T-helper 2 cell (primary cell): ENCODE results near the gene TM2D1.
A peak's percentile ranks its signal among the peaks of the same experiment; 100 is the strongest.
"Not testable (repeated sequence)": the region's sequence is repeated elsewhere in the genome, so short reads cannot be mapped to it uniquely, and the experiment has no call there.

Source experiments
- DNase-seq, 5 experiments: peaks; one replicate each; pipeline versions ENCODE4 v3.0.0 to v3.0.0-alpha.2; 2012 to 2022
- total RNA-seq, 2 donors: gene quantifications; one replicate each; lab custom pipeline; 2026; lab: John Stamatoyannopoulos, UW

TM2D1 gene
- total RNA-seq: 10.6 to 26.3 reads per million in 2 donors

DNA sequence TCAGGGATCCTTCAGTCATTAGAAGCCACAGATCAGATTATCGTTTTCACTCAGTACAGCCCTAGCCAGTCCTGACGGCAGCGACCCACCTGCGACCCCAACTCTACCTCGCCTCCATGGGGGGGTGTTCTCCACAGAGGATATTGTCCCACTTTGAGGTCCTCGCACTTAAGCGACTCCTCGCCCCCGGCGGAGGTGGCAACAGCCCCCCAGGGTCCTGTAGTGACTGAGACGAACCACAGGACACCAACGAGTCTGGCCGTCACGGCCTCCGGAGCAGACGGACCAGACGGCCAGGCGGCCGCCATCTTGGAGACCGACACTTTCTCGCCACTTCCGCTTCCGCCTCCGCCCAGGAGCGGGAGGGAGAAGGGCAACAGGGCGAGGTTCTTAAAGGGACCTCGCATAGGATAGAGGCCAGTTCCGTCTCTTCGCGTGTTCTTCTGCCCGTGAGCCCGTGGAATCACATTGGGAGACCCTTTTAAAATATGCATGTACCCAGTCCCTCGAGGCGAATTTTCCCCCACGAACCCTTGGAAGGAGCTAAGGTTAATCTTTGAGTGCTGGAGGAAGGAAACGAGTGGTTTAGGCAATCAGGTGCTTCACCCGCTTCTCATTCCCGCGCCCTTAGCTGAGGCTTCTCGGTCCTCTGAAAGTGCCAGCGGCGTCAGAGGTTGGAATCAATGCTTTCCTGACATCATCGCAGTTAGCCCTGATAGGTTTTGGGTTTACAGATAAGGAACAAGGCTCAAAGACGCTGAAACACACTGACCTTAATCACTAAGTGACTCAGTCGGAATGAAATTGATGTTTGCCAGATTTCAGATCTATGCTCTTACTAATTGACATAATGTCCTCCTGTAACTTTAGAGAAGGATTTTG is at the start of gene TM2D1:
TM2D1 (minus strand) TSS at position 329 of the 882 bp plus-strand sequence; CDS start at position 308, 21 bp downstream.
- peak; percentile 64 to 93 (median 79) for DNase-seq

- no peak for DNase-seq
Observed at GRCh38 chr1:61770131-61770530, 45.2 kb upstream of the TM2D1 start.

- no peak for DNase-seq
Observed at GRCh38 chr1:61757950-61758349, 33.0 kb upstream of the TM2D1 start.

- DNase-seq: no peak
Observed at GRCh38 chr1:61756773-61757172, 31.8 kb upstream of the TM2D1 start.

DNA sequence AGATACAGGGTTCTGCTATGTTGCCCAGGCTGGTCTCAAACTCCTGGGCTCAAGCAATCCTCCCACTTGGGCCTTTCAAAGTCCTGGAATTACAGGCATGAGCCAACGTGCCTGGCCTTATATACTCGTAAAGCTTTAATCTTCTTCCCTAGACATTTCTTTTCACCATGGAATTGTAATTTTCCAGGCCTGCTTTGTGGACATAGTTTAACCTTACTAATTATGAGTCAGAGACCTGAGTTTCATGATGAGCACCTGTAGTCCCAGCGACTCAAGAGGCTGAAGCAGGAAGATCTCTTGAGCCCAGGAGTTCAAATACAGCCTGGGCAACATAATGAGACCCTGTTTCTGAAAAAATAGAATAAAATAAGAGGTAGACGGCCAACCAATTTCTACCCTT is 29.6 kb upstream of the TM2D1 start:
- no peak for DNase-seq

DNA sequence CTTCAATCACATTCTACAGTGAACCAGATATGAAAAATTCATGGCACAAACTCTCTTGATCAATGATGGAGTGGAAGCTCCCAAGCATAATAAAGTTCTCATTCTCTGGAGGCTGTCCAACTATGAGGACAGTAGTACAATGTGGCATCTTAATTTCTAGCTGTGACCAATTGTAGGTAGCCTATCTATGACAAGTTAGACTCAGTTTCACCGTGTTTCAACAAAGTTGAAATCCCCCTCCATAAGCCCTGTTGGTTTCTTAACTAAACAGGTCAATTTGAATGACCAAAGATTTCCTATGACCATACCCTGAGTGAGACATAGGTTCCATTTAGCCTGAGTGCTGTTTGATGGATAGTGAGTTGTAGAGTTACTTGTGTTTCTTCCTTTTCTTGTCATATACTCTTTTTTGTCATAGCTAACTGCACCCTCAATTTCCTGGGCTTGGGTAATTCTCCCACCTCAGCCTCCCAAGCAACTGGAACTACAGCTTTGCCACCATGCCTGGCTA is 29.1 kb upstream of the TM2D1 start:
- DNase-seq: no peak

DNA sequence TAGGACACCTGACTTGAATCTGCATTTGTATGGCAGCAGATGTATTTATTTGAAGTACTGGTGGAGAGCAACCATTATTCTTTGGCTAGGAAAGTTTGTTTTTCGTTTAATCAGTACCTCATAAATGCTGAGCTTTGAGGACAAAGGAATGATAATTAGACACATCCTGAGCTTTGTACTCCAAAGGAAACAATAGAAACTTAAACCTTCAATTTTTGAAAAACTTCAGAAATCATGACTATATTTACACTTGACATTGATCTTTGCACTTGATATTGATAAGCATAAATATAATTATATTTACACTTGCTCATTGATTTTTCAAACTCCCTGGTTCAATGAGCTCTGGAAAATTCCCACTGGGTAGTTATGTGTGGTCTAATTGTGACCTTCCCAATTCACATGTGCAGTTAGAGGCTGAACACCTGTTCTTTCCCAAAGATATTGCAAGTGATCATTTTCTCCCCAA is 28.0 kb upstream of the TM2D1 start:
- no peak for DNase-seq

DNA sequence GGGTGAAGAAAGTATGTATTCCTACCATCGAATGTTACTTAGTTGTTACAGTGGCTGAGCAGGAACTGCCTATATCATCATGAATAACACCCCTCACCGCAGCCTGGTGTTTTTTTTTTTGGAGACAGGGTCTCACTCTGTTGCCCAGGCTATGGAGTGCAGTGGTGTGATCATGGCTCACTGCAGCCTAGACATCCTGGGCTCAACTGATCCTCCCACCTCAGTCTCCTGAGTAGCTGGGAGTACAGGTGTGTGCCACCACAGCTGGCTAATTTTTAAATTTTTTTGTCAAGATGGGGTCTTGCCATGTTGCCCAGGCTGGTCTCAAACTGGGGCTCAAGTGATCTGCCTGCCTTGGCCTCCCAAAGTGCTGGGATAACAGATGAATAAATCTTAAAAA is 24.6 kb upstream of the TM2D1 start:
- no peak for DNase-seq

GRCh38 chr1:61748566-61748965 is 23.6 kb upstream of the TM2D1 start:
- no peak for DNase-seq

DNA sequence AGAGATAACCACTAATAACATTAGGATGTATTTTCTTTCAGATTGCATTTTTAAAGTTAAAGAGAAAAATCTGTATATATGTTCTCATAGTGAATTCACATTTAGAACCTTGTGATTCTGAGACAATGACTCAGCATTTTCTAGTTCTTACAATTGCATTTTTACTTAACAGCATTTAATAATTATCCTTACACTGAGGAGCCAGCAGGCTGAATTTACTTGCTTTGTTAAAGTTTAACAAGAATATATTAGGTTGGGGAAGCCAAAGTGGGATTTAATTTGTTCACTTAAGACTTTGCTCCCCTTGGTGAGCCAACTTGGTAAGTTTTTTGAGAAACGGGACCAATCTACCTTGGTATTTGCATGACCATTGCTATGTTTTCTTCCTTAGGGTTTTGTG is 21.9 kb upstream of the TM2D1 start:
- no peak for DNase-seq

- DNase-seq: no peak
Observed at GRCh38 chr1:61743716-61744580, 19.0 kb upstream of the TM2D1 start.

- DNase-seq: no peak
Observed at GRCh38 chr1:61743431-61743705, 18.4 kb upstream of the TM2D1 start.

DNA sequence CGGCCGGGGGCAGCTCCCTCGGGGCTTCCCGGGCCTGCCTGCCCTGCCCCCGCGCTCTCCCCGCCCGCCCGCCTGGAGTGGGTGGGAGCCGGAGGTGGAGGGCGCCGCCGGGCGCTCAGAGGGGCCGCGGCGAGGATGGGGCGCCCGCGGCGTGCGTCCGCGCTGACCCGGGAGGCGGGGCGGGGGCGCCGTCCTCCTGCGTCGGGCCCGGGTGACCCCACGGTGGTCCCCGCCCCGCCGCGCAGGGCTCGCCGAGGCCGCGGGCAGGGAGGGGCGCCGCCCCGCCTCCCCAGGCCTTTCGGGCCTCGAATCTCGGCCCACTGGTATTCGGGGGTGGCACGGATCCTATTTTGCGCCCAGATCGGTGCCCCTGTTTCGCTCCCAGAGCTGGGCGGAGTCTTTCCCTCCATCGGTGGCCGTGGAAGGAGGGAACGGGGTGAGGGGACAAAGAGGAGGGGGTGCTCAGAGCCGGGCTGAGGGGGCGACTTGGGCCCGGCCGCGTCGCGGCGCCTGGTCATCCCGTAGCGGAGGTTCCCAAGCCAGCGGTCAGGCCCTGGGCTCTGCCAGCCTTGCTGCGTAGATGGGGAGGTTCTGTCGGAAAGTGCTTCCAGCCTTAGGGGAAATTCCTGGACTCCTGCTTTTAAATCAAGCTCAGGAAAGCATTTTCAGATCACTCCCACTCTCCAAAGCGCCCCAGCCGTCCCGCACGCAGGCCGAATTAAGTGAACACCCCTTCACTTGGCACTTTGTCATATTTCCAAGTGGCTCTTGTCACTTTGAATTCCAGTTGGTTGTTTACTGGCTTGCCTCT is 17.9 kb upstream of the TM2D1 start:
- DNase-seq: peak in 1 of 5 experiments; percentile 32

GRCh38 chr1:61741711-61742619 is 17.0 kb upstream of the TM2D1 start, which contains the start of gene PATJ:
TSS of gene PATJ (plus strand) at chr1:61742480. CDS start at chr1:61762893, 20,413 bp downstream.
- DNase-seq: peak; percentile 35 to 70 (median 62)

GRCh38 chr1:61740751-61741700 is 16.1 kb upstream of the TM2D1 start:
- DNase-seq: no peak

GRCh38 chr1:61732726-61733125 is 7.8 kb upstream of the TM2D1 start:
- no peak for DNase-seq

DNA sequence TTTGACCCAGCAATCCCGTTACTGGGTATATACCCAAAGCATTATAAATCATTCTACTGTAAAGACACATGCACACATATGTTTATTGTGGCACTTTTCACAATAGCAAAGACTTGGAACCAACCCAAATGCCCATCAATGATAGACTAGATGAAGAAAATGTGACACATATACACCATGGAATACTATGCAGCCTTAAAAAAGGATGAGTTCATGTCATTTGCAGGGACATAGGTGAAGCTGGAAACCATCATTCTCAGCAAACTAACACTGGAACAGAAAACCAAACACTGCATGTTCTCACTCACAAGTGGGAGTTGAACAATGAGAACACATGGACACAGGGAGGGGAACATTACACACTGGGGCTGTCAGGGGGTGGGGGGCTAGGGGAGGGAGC is 5.7 kb upstream of the TM2D1 start:
- not testable (repeated sequence) for DNase-seq

GRCh38 chr1:61727544-61727943 is 2.6 kb upstream of the TM2D1 start:
- no peak for DNase-seq

GRCh38 chr1:61724506-61724812 is 482 bp downstream of the TM2D1 start:
- DNase-seq: no peak

DNA sequence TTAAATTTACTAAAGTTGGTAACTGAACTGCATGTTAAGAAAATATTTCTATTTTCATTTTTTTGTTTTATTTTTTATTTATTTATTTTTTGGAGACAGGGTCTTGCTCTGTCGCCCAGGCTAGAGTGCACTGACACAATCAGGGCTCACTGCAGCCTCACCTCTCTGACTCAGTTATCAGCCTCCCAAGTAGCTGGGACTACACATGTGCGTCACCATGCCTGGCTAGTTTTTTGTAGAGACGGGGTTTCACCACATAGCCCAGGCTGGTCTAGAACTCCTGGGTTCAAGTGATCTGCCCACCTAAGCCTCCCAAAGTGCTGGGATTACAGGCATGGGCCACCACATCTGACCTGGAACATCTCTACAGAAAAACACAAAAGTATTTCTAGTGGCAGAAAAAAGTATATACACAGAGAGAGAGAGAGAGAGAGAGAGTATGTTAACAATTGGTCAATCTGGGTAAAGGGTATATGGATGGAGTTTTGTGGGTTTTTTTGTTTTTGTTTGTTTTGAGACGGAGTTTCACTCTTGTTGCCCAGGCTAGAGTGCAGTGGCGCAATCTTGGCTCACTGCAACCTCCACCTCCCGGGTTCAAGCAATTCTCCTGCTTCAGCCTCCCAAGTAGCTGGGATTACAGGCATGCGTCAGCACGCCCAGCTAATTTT is 5.8 kb downstream of the TM2D1 start:
- not testable (repeated sequence) for DNase-seq
